Gastrocnemius medialis (tissue), 4 donors: Measurements from ENCODE around the gene SELENOF. TPM values are rescaled to one million over a fixed set of nuclear protein-coding genes. Genes with fewer than 3 reads are reported as not detected.

Source experiments
- ATAC-seq, 2 donors: fragments of 150-250 bp; one replicate each; pipeline ENCODE4 v1.9.1; 2016
- DNase-seq, 2 donors: peaks; one replicate each; pipeline ENCODE4 v3.0.0-alpha.2; 2019
- H3K27ac ChIP-seq, 4 donors: fragments of 200-600 bp; sonication (generic); 1 replicate in 1 of 4; 2 replicates in 3 of 4; pipeline ENCODE4 v1.5.1; 2016 to 2018; ENCODE audit warnings: mild to moderate bottlenecking in 2 of 4, moderate library complexity in 1 of 4
- H3K27me3 ChIP-seq, 3 donors: fragments of 200-600 bp; sonication (generic) in 2 of 3; 1 replicate in 1 of 3; 2 replicates in 2 of 3; pipeline versions ENCODE4 v1.5.1 to v1.6.0; 2016 to 2019; ENCODE audit warnings: mild to moderate bottlenecking in 1 of 3, moderate library complexity in 1 of 3
- H3K36me3 ChIP-seq, 2 donors: fragments of 200-600 bp; sonication (generic) in 1 of 2; one replicate each; pipeline ENCODE4 v1.5.1; 2017 to 2018
- H3K4me1 ChIP-seq, 2 donors: fragments of 200-600 bp; sonication (generic) in 1 of 2; one replicate each; pipeline ENCODE4 v1.5.1; 2016 to 2017; ENCODE audit warnings: mild to moderate bottlenecking in 2 of 2
- H3K4me3 ChIP-seq, 4 donors: fragments of 200-600 bp; sonication (generic) in 3 of 4; 1 replicate in 1 of 4; 2 replicates in 3 of 4; pipeline ENCODE4 v1.5.1; 2016 to 2019; ENCODE audit warnings: mild to moderate bottlenecking in 2 of 4
- H3K9me3 ChIP-seq, 3 donors: fragments of 200-600 bp; sonication (generic) in 2 of 3; 1 replicate in 1 of 3; 2 replicates in 2 of 3; pipeline ENCODE4 v1.5.1; 2016 to 2019
- CTCF ChIP-seq, 5 experiments: fragments of 450-650 bp in 3 of 5; fragments of 200-600 bp in 2 of 5; sonication (generic) in 2 of 5; IDR thresholded peaks in 4 of 5; conservative IDR thresholded peaks in 1 of 5; 1 replicate in 4 of 5; 2 replicates in 1 of 5; pipeline ENCODE4 v1.5.1; 2016 to 2019; ENCODE audit warnings: antibody characterized with exemption in 5 of 5, mild to moderate bottlenecking in 3 of 5, moderate library complexity in 3 of 5
- POLR2A ChIP-seq, 2 donors: fragments of 450-650 bp; IDR thresholded peaks; one replicate each; pipeline ENCODE4 v1.6.1; 2017; ENCODE audit warnings: antibody characterized with exemption in 2 of 2, mild to moderate bottlenecking in 2 of 2, moderate library complexity in 2 of 2
- in situ Hi-C, 4 donors: fragments of 200-750 bp; cut with MboI; loops; one replicate each; pipeline versions ENCODE4 v1.15.0 to v1.8.0; 2017; ENCODE audit warnings: low sequenced_read_pairs in 4 of 4
- intact Hi-C: fragments of 100-400 bp; cut with DNase I; formaldehyde crosslinking; loops from one replicate; pipeline ENCODE4 v1.15.1; 2023; ENCODE audit warnings: low total_unique reads
- total RNA-seq, 4 donors: library from RNA; depleted of rRNA; stranded (reverse); fragments of >200 nt; gene quantifications; one replicate each; pipeline versions ENCODE4 v1.1.0 to v1.2.3, GENCODE V29; 2016

SELENOF gene
- total RNA-seq, 4 donors from 2014 or later = 41.3 to 66.8 (median 47.2) TPM

- no peaks in the 10 kb centered on the region for H3K36me3 ChIP-seq
- intact Hi-C loops = loop anchor here (2.0 to 5.0 kb wide), 3 partner anchors 82 to 414 kb away; partner anchors contain the start of gene LMO4
- no peaks in the 10 kb centered on the region for H3K27me3 ChIP-seq
- peaks cover 19 to 39% of the 10 kb centered on the region in 2 donors for H3K4me1 ChIP-seq
- in situ Hi-C loops = loop anchor here in 3 of 4 donors (10.0 to 25.0 kb wide), 4 partner anchors 202 to 1773 kb away; partner anchors contain the start of genes SH3GLB1 (in 2 of the 3), LMO4 (in 1 of the 3) and PKN2 (in 1 of the 3)
- H3K9me3 ChIP-seq = no peaks in the 10 kb centered on the region
- H3K27ac ChIP-seq = peak within 1 kb of the TSS; percentile 86 to 97 (median 90)
- ATAC-seq (peak; percentile 31 to 32), DNase-seq (no peak)
- TF ChIP-seq CTCF (IDR thresholded peaks at IDR 0.05 in 4 of 5, conservative IDR thresholded peaks at IDR 0.05 in 1 of 5) = no peak
- TF ChIP-seq POLR2A (IDR thresholded peaks at IDR 0.05) = peak in 1 of 2 donors; percentile 67
- H3K4me3 ChIP-seq = peak within 1 kb of the TSS; percentile 76 to 99 (median 88)
Measured at GRCh38 chr1:86914601-86914997, 673 bp upstream of the SELENOF start, which contains the start of gene HS2ST1. HS2ST1 (plus strand) TSS chr1:86914635.

- Histone ChIP-seq H3K4me1 (peaks cover 19 to 40% of the 10 kb centered on the region in 2 donors), H3K27ac (peak overlapping the region; percentile 83 to 97 (median 90)), H3K4me3 (peak overlapping the region; percentile 69 to 99 (median 88)), H3K27me3 (no peaks in the 10 kb centered on the region), H3K36me3 (no peaks in the 10 kb centered on the region), H3K9me3 (no peaks in the 10 kb centered on the region)
- peak in 1 of 2 donors; percentile 8 for DNase-seq
- ATAC-seq = no peak
- TF ChIP-seq CTCF (IDR thresholded peaks at IDR 0.05 in 4 of 5, conservative IDR thresholded peaks at IDR 0.05 in 1 of 5) (no peak), POLR2A (IDR thresholded peaks at IDR 0.05) (no peak)
- intact Hi-C loops = loop anchor here (5.0 kb wide), 1 partner anchor 81 kb away; no protein-coding TSS in a partner anchor
- in situ Hi-C loops = loop anchor here in 3 of 4 donors (10.0 to 25.0 kb wide), 4 partner anchors 201 to 1774 kb away; partner anchors contain the start of genes SH3GLB1 (in 2 of the 3), LMO4 (in 1 of the 3) and PKN2 (in 1 of the 3)
Measured at GRCh38 chr1:86913399-86913895, 479 bp downstream of the SELENOF start.

- Histone ChIP-seq H3K4me3 (peak overlapping the region; percentile 69 to 99 (median 88)), H3K36me3 (no peaks in the 10 kb centered on the region), H3K27ac (peak overlapping the region in 2 of 4 donors; percentile 93 to 97), H3K4me1 (peaks cover 19 to 40% of the 10 kb centered on the region in 2 donors), H3K27me3 (no peaks in the 10 kb centered on the region), H3K9me3 (no peaks in the 10 kb centered on the region)
- intact Hi-C loops = loop anchor here (5.0 kb wide), 1 partner anchor 80 kb away; no protein-coding TSS in a partner anchor
- in situ Hi-C loops = loop anchor here in 3 of 4 donors (10.0 to 25.0 kb wide), 4 partner anchors 200 to 1775 kb away; partner anchors contain the start of genes SH3GLB1 (in 2 of the 3), LMO4 (in 1 of the 3) and PKN2 (in 1 of the 3)
- DNase-seq (no peak), ATAC-seq (no peak)
- TF ChIP-seq CTCF (IDR thresholded peaks at IDR 0.05 in 4 of 5, conservative IDR thresholded peaks at IDR 0.05 in 1 of 5) (no peak), POLR2A (IDR thresholded peaks at IDR 0.05) (no peak)
Measured at GRCh38 chr1:86912281-86912900, 1.5 kb downstream of the SELENOF start.

- Histone ChIP-seq H3K9me3 (no peaks in the 10 kb centered on the region), H3K4me3 (no peak overlapping the region), H3K36me3 (peaks cover 0 to 16% of the 10 kb centered on the region in 2 donors), H3K4me1 (peaks cover 7 to 33% of the 10 kb centered on the region in 2 donors), H3K27ac (no peak overlapping the region), H3K27me3 (no peaks in the 10 kb centered on the region)
- no peak for TF ChIP-seq CTCF (IDR thresholded peaks at IDR 0.05 in 4 of 5, conservative IDR thresholded peaks at IDR 0.05 in 1 of 5)
- no peak for TF ChIP-seq POLR2A (IDR thresholded peaks at IDR 0.05)
- DNase-seq = no peak
- in situ Hi-C loops = loop anchor here in 3 of 4 donors (25.0 kb wide), 3 partner anchors 194 to 1781 kb away; partner anchors contain the start of genes LMO4 (in 1 of the 3), PKN2 (in 1 of the 3) and SH3GLB1 (in 1 of the 3)
- no peak for ATAC-seq
- intact Hi-C loops = no loop called here
Measured at GRCh38 chr1:86906419-86906818, 7.5 kb downstream of the SELENOF start.
